GM12878 (cell line): ENCODE measurements around the gene LRRC3. TPM values are rescaled to one million over a fixed set of nuclear protein-coding genes. Genes with fewer than 3 reads are reported as not detected.

Experiments
- ATAC-seq: fragments of 200-7000 bp; cut with Tn5 transposase; 3 replicates; pipeline ENCODE4 v1.9.1; 2020; ENCODE audit warnings: mild to moderate bottlenecking, moderate library complexity
- BruUV-seq: library from RNA; stranded (reverse); fragments of 400-500 nt; replicated peaks from 2 replicates; lab custom pipeline; 2021; lab: Mats Ljungman, UMichigan
- CTCF ChIA-PET: fragments of 300-600 bp; sonication (Branson Sonifier 250); formaldehyde crosslinking; extraction: SDS; loops from one replicate; lab custom pipeline; 2021; ENCODE audit warnings: inconsistent platforms; lab: Yijun Ruan, JAX
- POLR2A ChIA-PET: fragments of 350-600 bp; formaldehyde crosslinking; extraction: SDS; loops from one replicate; lab custom pipeline; 2021; ENCODE audit warnings: inconsistent platforms; lab: Charles Lee
- RAD21 ChIA-PET: fragments of 300-600 bp; sonication (Branson Sonifier 250); formaldehyde crosslinking; loops from one replicate; lab custom pipeline; 2023; ENCODE audit warnings: antibody characterized with exemption; ENCODE audit not compliant: unreplicated experiment; lab: Charles Lee
- SMC1A ChIA-PET: fragments of 300-600 bp; sonication (Branson Sonifier 250); formaldehyde crosslinking; loops from one replicate; lab custom pipeline; 2023; ENCODE audit not compliant: unreplicated experiment, uncharacterized antibody; lab: Charles Lee
- DNase-seq: peaks from one replicate; pipeline ENCODE4 v3.0.0-alpha.2; 2011; ENCODE audit warnings: low read depth, low spot score
- FAIRE-seq: peaks from 3 replicates; lab custom pipeline; 2011; peaks lifted over from hg19 to GRCh38; lab: Jason Lieb, UNC
- H2AFZ ChIP-seq: 2 replicates; pipeline ENCODE4 v1.6.0; 2011; ENCODE audit warnings: low read depth, low read length, control low read depth; ENCODE audit not compliant: control insufficient read depth
- H3K27ac ChIP-seq: 2 replicates; pipeline ENCODE4 v1.5.1; 2011; ENCODE audit warnings: control low read depth; ENCODE audit not compliant: control insufficient read depth, insufficient read depth
- H3K27me3 ChIP-seq, 2 experiments: replicated peaks in 1 of 2; 2 replicates each; pipeline versions ENCODE4 v1.6.0 to v1.6.1; 2011; ENCODE audit warnings: low read length in 1 of 2; ENCODE audit not compliant: control insufficient read depth in 2 of 2, insufficient read depth in 2 of 2
- H3K36me3 ChIP-seq, 2 experiments: 2 replicates each; pipeline ENCODE4 v1.5.1; 2011; ENCODE audit warnings: low read length in 1 of 2; ENCODE audit not compliant: control insufficient read depth in 2 of 2, insufficient read depth in 2 of 2
- H3K4me1 ChIP-seq: 2 replicates; pipeline ENCODE4 v1.6.1; 2011; ENCODE audit warnings: mild to moderate bottlenecking, low read length, moderate library complexity, mixed read lengths; ENCODE audit not compliant: control insufficient read depth, insufficient read depth
- H3K4me2 ChIP-seq: 2 replicates; pipeline ENCODE4 v1.6.0; 2011; ENCODE audit warnings: control low read depth; ENCODE audit not compliant: control insufficient read depth, insufficient read depth
- H3K4me3 ChIP-seq: fragments of 200-600 bp; sonication (generic); 2 replicates; pipeline ENCODE4 v1.5.1; 2016
- H3K79me2 ChIP-seq: 2 replicates; pipeline ENCODE4 v1.6.0; 2011; ENCODE audit warnings: low read length; ENCODE audit not compliant: control insufficient read depth, insufficient read depth
- H3K9ac ChIP-seq: 2 replicates; pipeline ENCODE4 v1.8.0; 2011; ENCODE audit warnings: low read length, control low read depth, mixed read lengths; ENCODE audit not compliant: control insufficient read depth, insufficient read depth
- H3K9me3 ChIP-seq: replicated peaks from 3 replicates; pipeline ENCODE4 v1.5.1; 2011; ENCODE audit warnings: mild to moderate bottlenecking, low read length; ENCODE audit not compliant: control insufficient read depth, insufficient read depth
- H4K20me1 ChIP-seq: 2 replicates; pipeline ENCODE4 v1.6.0; 2011; ENCODE audit not compliant: control insufficient read depth, insufficient read depth
- FOXK2 ChIP-seq: fragments of 450-650 bp; IDR thresholded peaks from 2 replicates; pipeline ENCODE4 v1.6.1; 2017; ENCODE audit warnings: mild to moderate bottlenecking, moderate library complexity
- HCFC1 ChIP-seq: fragments of 150-350 bp; IDR thresholded peaks from 2 replicates; pipeline ENCODE4 v1.6.1; 2014; ENCODE audit warnings: low read length
- PBX3 ChIP-seq: IDR thresholded peaks from 2 replicates; pipeline ENCODE4 v1.6.1; 2011; ENCODE audit warnings: mild to moderate bottlenecking, low read depth, low read length, moderate library complexity; ENCODE audit not compliant: insufficient replicate concordance
- RB1 ChIP-seq: fragments of 450-650 bp; formaldehyde crosslinking; IDR thresholded peaks from 2 replicates; pipeline ENCODE4 v1.6.1; 2017; ENCODE audit warnings: mild to moderate bottlenecking, borderline replicate concordance
- REST ChIP-seq: IDR thresholded peaks from 2 replicates; pipeline ENCODE4 v1.6.1; 2012; ENCODE audit warnings: mild to moderate bottlenecking, low read depth, low read length
- SMC3 ChIP-seq: IDR thresholded peaks from 2 replicates; pipeline ENCODE4 v1.6.1; 2011; ENCODE audit warnings: low read length, improper control_type of control experiment, borderline replicate concordance
- STAT3 ChIP-seq: IDR thresholded peaks from 2 replicates; pipeline ENCODE4 v1.6.1; 2011; ENCODE audit warnings: low read depth, low read length, improper control_type of control experiment
- TBL1XR1 ChIP-seq: IDR thresholded peaks from 2 replicates; pipeline ENCODE4 v1.6.1; 2012; ENCODE audit warnings: low read depth, low read length, improper control_type of control experiment
- TCF12 ChIP-seq: IDR thresholded peaks from 2 replicates; pipeline ENCODE4 v1.6.1; 2011; ENCODE audit warnings: low read depth, mild to moderate bottlenecking, low read length
- WGBS: methylation state at CpG from one replicate; pipeline ENCODE4 v1.1.6; 2016; ENCODE audit warnings: low lambda C conversion rate; ENCODE audit not compliant: insufficient replicate concordance, insufficient coverage; ENCODE audit errors: missing lambda C conversion rate; 5-methylcytosine and 5-hydroxymethylcytosine counted together
- in situ Hi-C: fragments of 300-500 bp; cut with MboI; formaldehyde crosslinking; loops from 9 replicates; pipeline ENCODE4 v1.14.3; 2018; ENCODE audit warnings: mixed read lengths
- intact Hi-C: fragments of 100-400 bp; cut with micrococcal nuclease; formaldehyde crosslinking; loops from one replicate; pipeline ENCODE4 v1.14.2; 2022; ENCODE audit not compliant: unreplicated experiment
- polyA plus RNA-seq, 11 experiments: library from polyadenylated mRNA; depleted of rRNA in 4 of 11; unstranded in 6 of 11; stranded (reverse) in 5 of 11; fragments of >200 nt; fragmentation: Nextera tagmentation in 4 of 11; fragmentation: Illumina TruSeq in 1 of 11; extraction: Ambion mirVana in 4 of 11; extraction: Trizol in 1 of 11; gene quantifications; 1 replicate in 1 of 11; 2 replicates in 10 of 11; pipeline versions ENCODE4 v1.2.1 to v1.2.3, GENCODE V29; 2011 to 2016; ENCODE audit warnings: inconsistent platforms in 2 of 11, missing spikeins in 2 of 11, low read depth in 1 of 11
- total RNA-seq, 4 experiments: library from RNA; depleted of rRNA in 3 of 4; stranded (reverse); fragments of >200 nt in 3 of 4; fragmentation: Illumina TruSeq in 1 of 4; extraction: Trizol in 1 of 4; gene quantifications; 2 replicates each; pipeline versions ENCODE4 v1.2.1 to v1.2.3, GENCODE V29; 2013 to 2021

Gene LRRC3
- total and polyA plus RNA-seq, 10 of the 15 experiments (the other 5 are each of a cell fraction or from before 2014, with no cell fraction given): 0.02 to 0.31 (median 0.09) TPM; not detected in 1

- Histone ChIP-seq H3K4me3 (no peak overlapping the region), H3K27ac (no peak overlapping the region), H3K36me3 (no peaks in the 10 kb centered on the region), H3K4me1 (no peaks in the 10 kb centered on the region), H3K9ac (no peak overlapping the region), H3K4me2 (no peak overlapping the region), H3K27me3 (no peaks in the 10 kb centered on the region), H3K79me2 (no peaks in the 10 kb centered on the region), H4K20me1 (no peaks in the 10 kb centered on the region), H3K9me3 (no peaks in the 10 kb centered on the region), H2AFZ (no peak overlapping the region)
- ChIA-PET SMC1A (no interaction called here), CTCF (no interaction called here), RAD21 (no interaction called here), POLR2A (no interaction called here)
- no TSS peak for BruUV-seq
- FAIRE-seq: no peak
- in situ Hi-C loops (no loop called here), intact Hi-C loops (no loop called here)
- no peak for DNase-seq
- TF ChIP-seq RB1: no peak
- no peak for TF ChIP-seq FOXK2
- no peak for TF ChIP-seq STAT3
- TF ChIP-seq SMC3: no peak
- TF ChIP-seq TBL1XR1: no peak
- no peak for TF ChIP-seq TCF12
- no peak for TF ChIP-seq PBX3
- no peak for TF ChIP-seq REST
- no peak for TF ChIP-seq HCFC1
- 56% methylated on average over 23 of the region's 28 CpGs for WGBS
- no peak for ATAC-seq
Observed at GRCh38 chr21:44434936-44435635, 20.2 kb upstream of the LRRC3 start.
